Measurements from ENCODE around the gene PIP5KL1. TPM values are rescaled to one million over a fixed set of nuclear protein-coding genes. Genes with fewer than 3 reads are reported as not detected.
A peak's percentile ranks its signal among the peaks of the same experiment; 100 is the strongest.

Gene PIP5KL1
- polyA plus RNA-seq, 3 donors from 2014 or later, result 0.14 to 0.18 TPM; not detected in 1

DNA sequence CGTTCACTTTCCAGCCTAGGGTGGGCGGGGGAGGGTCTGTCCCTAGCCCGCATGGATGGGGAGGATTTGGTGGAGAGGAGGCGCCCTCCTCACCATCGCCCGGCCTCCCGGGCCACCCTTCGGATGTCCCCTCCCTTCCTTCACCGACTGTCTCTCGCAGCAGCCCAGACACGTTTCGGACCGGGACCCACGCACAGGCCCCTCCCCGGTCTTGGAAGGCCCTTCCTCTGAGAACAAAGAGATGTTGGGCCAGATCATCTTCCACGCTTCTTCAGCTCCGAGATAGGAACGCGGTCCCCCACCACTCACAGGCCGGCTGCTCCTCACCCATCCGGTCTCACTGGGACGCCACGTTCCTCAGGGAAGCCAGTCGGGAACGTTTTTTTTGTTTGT, 7.7 kb upstream of the PIP5KL1 start:
- Mint-ChIP-seq H3K9me3 (no peaks in the 10 kb centered on the region), H3K4me3 (peak overlapping the region in 4 of 5 donors; percentile 21 to 51 (median 44)), H3K27me3 (ENCODE audit: low read depth in 3 of 3) (peaks cover 5 to 13% (median 7%) of the 10 kb centered on the region in 3 donors), H3K27ac (peak overlapping the region in 1 of 6 donors; percentile 89), H3K4me1 (peaks cover 34 to 36% of the 10 kb centered on the region in 2 donors), H3K36me3 (peaks cover 3 to 14% (median 4%) of the 10 kb centered on the region in 3 donors)
- DNase-seq, result no peak

GRCh38 chr9:127937388-127938297, 7.1 kb upstream of the PIP5KL1 start, which contains the start of gene DPM2:
TSS of gene DPM2 (minus strand) at chr9:127937854. CDS start at chr9:127937820, 34 bp downstream.
- peak within 1 kb of the TSS; percentile 86 to 99 (median 95) for H3K4me3 Mint-ChIP-seq
- peak; percentile 77 to 80 (median 80) for DNase-seq
- peaks cover 31 to 37% of the 10 kb centered on the region in 2 donors for H3K4me1 Mint-ChIP-seq
- no peaks in the 10 kb centered on the region for H3K9me3 Mint-ChIP-seq
- H3K27me3 Mint-ChIP-seq (ENCODE audit: low read depth in 3 of 3), result peaks cover 7 to 12% (median 7%) of the 10 kb centered on the region in 3 donors
- H3K27ac Mint-ChIP-seq, result peak within 1 kb of the TSS; percentile 89 to 99 (median 94)
- H3K36me3 Mint-ChIP-seq, result peaks cover 3 to 16% (median 4%) of the 10 kb centered on the region in 3 donors

DNA sequence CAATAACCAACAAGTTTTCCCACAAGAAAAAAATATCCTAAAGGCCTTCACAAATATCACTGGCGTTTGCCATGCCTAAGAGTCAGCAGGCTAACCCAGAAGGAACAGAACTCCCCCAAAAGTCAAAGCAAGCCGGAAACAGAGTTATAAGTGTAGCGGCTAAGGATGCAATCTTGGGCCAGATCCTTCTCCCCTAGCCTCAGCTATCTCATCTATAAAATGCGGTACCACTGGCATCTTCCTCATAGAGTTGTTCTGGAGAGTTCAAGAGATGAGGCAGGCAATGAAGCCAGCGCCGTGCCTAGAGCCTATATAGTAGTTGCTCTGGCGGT, 6.4 kb upstream of the PIP5KL1 start:
- Mint-ChIP-seq H3K27ac (peak overlapping the region; percentile 89 to 99 (median 94)), H3K4me3 (peak overlapping the region; percentile 86 to 99 (median 95)), H3K4me1 (peaks cover 30 to 37% of the 10 kb centered on the region in 2 donors), H3K36me3 (peaks cover 3 to 16% (median 4%) of the 10 kb centered on the region in 3 donors), H3K27me3 (ENCODE audit: low read depth in 3 of 3) (peaks cover 7 to 12% (median 7%) of the 10 kb centered on the region in 3 donors), H3K9me3 (no peaks in the 10 kb centered on the region)
- DNase-seq, result no peak

DNA sequence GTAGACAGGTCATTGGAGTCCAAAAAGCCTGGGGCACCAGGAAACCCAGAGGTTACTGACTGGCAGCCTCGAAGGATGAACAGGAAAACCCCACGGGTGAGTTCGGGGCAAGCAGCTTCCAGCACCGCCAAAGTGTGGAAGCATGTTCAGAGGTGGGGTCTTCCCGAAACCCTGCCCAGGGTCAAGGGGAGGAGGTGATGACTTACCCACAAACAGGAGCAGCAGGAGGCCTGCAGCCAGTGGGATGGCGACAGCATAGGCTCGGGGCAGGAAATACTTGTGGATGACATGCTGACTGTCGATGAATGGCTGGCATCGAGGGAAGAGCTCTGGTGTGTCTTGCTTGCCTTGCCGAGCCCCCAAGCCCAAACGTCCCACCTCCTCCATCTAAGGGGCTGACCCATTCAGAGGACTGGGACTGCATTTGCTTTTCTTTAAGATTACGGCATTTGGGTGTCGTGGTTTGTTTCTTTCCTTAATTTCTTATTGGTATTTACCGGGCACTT, 5.8 kb upstream of the PIP5KL1 start:
- no peaks in the 10 kb centered on the region for H3K9me3 Mint-ChIP-seq
- peaks cover 3 to 16% (median 4%) of the 10 kb centered on the region in 3 donors for H3K36me3 Mint-ChIP-seq
- H3K27me3 Mint-ChIP-seq (ENCODE audit: low read depth in 3 of 3), result peaks cover 7 to 12% (median 7%) of the 10 kb centered on the region in 3 donors
- peak overlapping the region in 4 of 6 donors; percentile 24 to 98 (median 90) for H3K27ac Mint-ChIP-seq
- DNase-seq, result no peak
- peak overlapping the region; percentile 86 to 99 (median 95) for H3K4me3 Mint-ChIP-seq
- peaks cover 33 to 38% of the 10 kb centered on the region in 2 donors for H3K4me1 Mint-ChIP-seq

DNA sequence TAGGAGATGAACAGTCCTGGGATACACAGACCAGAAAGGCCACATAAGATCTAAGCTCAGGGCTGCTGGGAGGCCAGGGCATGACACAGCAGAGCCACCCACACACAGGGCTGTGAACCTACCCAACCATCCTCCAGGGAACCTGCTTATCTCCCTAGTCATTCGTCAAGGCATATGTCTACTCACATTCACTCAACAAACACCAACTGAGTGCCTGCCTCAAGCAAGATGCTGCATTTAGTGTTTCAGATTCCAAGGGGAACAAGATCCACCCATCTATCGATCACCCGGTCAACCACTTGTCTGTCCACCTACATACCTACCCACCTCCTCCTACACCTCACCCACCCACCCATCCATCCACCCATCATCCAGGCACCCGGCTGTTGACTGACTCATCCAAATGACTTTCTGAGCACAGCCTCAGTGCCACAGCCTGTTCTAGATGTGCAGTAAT, 5.2 kb upstream of the PIP5KL1 start:
- H3K27ac Mint-ChIP-seq, result peak overlapping the region in 5 of 6 donors; percentile 24 to 93 (median 49)
- peaks cover 39 to 45% of the 10 kb centered on the region in 2 donors for H3K4me1 Mint-ChIP-seq

DNA sequence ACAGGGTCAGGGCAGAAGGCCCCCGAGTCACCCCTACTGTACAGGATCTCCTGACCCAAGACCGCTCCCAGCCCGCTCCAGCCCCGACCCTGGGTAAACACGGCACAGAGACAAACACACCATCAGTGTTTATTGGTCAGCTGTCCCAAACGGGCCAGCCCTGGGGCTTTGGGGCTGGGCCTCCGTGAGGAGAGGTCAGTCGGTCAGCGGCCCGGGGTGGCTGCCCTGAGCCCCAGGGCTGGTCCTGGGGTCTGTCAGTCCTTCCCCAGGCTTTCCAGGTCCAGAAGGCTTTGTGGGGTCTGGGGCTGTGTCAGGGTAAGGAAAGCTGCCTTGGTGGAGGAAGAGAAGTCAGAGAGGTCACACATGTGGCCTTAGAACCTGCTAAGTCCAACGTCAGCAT, 4.4 kb upstream of the PIP5KL1 start:
- Mint-ChIP-seq H3K4me1 (peaks cover 43 to 46% of the 10 kb centered on the region in 2 donors), H3K27ac (peak overlapping the region in 1 of 6 donors; percentile 78), H3K9me3 (no peaks in the 10 kb centered on the region), H3K27me3 (ENCODE audit: low read depth in 3 of 3) (peaks cover 5 to 10% (median 7%) of the 10 kb centered on the region in 3 donors), H3K36me3 (peaks cover 3 to 9% (median 4%) of the 10 kb centered on the region in 3 donors), H3K4me3 (peak overlapping the region in 3 of 5 donors; percentile 27 to 72 (median 33))
- DNase-seq, result no peak

More for the DNA sequence above, 5.2 kb upstream of the PIP5KL1 start:
- peaks cover 6 to 10% (median 7%) of the 10 kb centered on the region in 3 donors for H3K27me3 Mint-ChIP-seq (ENCODE audit: low read depth in 3 of 3)
- H3K4me3 Mint-ChIP-seq, result peak overlapping the region; percentile 58 to 99 (median 70)
- DNase-seq, result no peak
- peaks cover 3 to 15% (median 4%) of the 10 kb centered on the region in 3 donors for H3K36me3 Mint-ChIP-seq
- no peaks in the 10 kb centered on the region for H3K9me3 Mint-ChIP-seq

DNA sequence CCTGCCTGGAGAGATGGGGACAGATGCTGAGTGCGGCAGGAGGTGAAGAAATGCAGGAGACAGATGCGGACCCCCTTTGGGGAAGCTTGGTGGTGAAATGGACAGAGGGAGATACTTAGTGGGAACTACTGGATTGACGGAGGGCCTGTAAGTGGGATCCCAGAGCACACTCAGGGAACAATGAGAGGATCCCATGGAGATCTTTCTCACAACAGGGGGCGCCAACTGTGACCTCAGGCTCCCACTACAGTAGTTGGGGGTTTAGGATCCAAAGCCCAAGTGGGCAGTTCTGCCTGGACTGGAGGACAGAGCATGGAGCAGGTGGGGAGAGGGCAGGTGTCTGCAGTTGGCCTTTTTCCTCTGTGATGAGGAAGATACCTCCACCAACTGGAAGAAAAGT, 3.7 kb upstream of the PIP5KL1 start:
- no peak for DNase-seq
- Mint-ChIP-seq H3K4me1 (peaks cover 46 to 49% of the 10 kb centered on the region in 2 donors), H3K27ac (peak overlapping the region in 1 of 6 donors; percentile 20), H3K36me3 (peaks cover 3 to 9% (median 4%) of the 10 kb centered on the region in 3 donors), H3K9me3 (no peaks in the 10 kb centered on the region), H3K27me3 (ENCODE audit: low read depth in 3 of 3) (peaks cover 5 to 10% (median 7%) of the 10 kb centered on the region in 3 donors), H3K4me3 (peak overlapping the region in 2 of 5 donors; percentile 13 to 45)

DNA sequence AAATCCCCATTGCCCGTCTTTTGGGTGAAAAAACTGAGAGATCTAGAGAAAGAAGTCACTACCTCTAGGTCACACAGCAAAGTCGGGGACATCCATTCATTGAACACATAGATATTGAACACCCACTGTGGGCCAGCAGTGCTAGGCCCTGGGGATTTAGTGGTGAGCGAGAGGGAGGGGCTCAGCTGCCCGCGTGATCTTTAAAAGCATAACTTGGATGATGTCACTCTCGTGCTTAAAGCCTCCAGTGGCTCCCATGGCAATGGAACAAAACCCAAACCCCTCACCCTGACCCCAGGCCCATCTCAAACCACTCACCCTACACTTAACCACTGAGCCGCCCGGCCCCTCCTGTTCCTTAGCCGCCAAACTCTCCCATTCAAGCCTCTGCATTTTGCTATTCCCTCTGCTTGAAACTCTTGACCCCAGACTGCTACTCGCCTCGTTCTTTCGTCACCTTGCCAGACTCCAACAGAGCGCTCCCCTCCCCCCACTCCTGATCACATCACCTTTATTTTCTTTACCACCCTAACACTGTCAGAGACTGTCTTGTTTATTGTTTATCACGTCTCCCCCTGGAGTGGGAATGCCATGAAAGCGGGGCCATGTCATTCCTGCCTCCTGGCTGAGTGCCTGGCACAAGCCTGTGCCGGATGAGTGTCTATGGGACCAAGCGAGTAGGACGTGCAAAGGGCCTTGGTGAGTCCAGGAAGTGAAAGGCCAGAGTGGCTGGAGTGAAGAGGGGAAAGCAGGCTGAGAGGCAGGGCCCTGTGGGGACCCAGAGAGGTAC, 710 bp upstream of the PIP5KL1 start:
- Mint-ChIP-seq H3K9me3 (no peaks in the 10 kb centered on the region), H3K4me1 (peaks cover 28 to 40% of the 10 kb centered on the region in 2 donors), H3K27ac (peak overlapping the region in 2 of 6 donors; percentile 39 to 60), H3K36me3 (peaks cover 3 to 9% (median 4%) of the 10 kb centered on the region in 3 donors), H3K4me3 (peak overlapping the region; percentile 25 to 77 (median 72)), H3K27me3 (ENCODE audit: low read depth in 3 of 3) (peaks cover 0 to 6% (median 2%) of the 10 kb centered on the region in 3 donors)
- no peak for DNase-seq

DNA sequence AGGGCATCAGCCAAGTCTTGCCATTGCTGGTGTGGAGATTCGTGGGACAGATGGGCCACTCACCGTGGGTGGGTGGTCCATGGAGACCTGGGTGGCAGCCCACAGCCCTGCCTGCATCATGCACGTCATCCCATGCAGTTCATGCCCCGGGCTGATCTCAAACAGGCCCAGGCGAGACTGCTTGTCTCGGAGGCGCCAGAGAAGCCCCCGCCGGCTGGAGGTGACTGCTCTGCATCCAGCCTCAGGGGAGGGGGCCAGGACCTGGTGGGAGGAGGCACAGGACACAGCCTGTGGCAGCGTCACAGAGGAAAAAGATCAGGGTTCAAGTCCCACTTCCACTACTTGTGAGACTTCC, 975 bp downstream of the PIP5KL1 start:
- no peak for DNase-seq
- Mint-ChIP-seq H3K27me3 (ENCODE audit: low read depth in 3 of 3) (peaks cover 0 to 13% (median 5%) of the 10 kb centered on the region in 3 donors), H3K9me3 (no peaks in the 10 kb centered on the region), H3K4me3 (peak overlapping the region; percentile 25 to 68 (median 55)), H3K36me3 (peaks cover 3 to 5% (median 3%) of the 10 kb centered on the region in 3 donors), H3K27ac (no peak overlapping the region), H3K4me1 (peaks cover 16 to 27% of the 10 kb centered on the region in 2 donors)

- peaks cover under 1 to 13% (median 5%) of the 10 kb centered on the region in 3 donors for H3K27me3 Mint-ChIP-seq (ENCODE audit: low read depth in 3 of 3)
- H3K36me3 Mint-ChIP-seq, result peaks cover 3 to 5% (median 3%) of the 10 kb centered on the region in 3 donors
- H3K27ac Mint-ChIP-seq, result peak overlapping the region in 1 of 6 donors; percentile 57
- peaks cover 16 to 25% of the 10 kb centered on the region in 2 donors for H3K4me1 Mint-ChIP-seq
- no peaks in the 10 kb centered on the region for H3K9me3 Mint-ChIP-seq
- peak overlapping the region; percentile 19 to 56 (median 35) for H3K4me3 Mint-ChIP-seq
- no peak for DNase-seq
Measured at GRCh38 chr9:127928676-127929624, 1.6 kb downstream of the PIP5KL1 start.

- Mint-ChIP-seq H3K27ac (peak overlapping the region in 1 of 6 donors; percentile 57), H3K27me3 (ENCODE audit: low read depth in 3 of 3) (peaks cover 3 to 13% (median 4%) of the 10 kb centered on the region in 3 donors), H3K4me3 (peak overlapping the region in 3 of 5 donors; percentile 19 to 56 (median 41)), H3K4me1 (peaks cover 16 to 24% of the 10 kb centered on the region in 2 donors), H3K9me3 (no peaks in the 10 kb centered on the region), H3K36me3 (peaks cover 2 to 3% (median 3%) of the 10 kb centered on the region in 3 donors)
- no peak for DNase-seq
Measured at GRCh38 chr9:127927988-127928675, 2.4 kb downstream of the PIP5KL1 start.

Measured in immature natural killer cell (primary cell).